GM19025 (cell line): ENCODE data around the gene RAB44.

ENCODE experiments used
- ATAC-seq: cut with Tn5 transposase; IDR thresholded peaks from one replicate; pipeline ENCODE4 v1.9.1; 2021; ENCODE audit warnings: mild to moderate bottlenecking, low read depth, moderate library complexity; ENCODE audit not compliant: unreplicated experiment

The RAB44 gene

GRCh38 chr6:36685926-36686667, 11.5 kb upstream of the RAB44 start:
- ATAC-seq, result no peak

GRCh38 chr6:36686668-36687513, 10.7 kb upstream of the RAB44 start:
- no peak for ATAC-seq

GRCh38 chr6:36688063-36688738, 9.4 kb upstream of the RAB44 start:
- no peak for ATAC-seq

- ATAC-seq, result no peak
Observed at GRCh38 chr6:36688739-36689075, 8.9 kb upstream of the RAB44 start.

DNA sequence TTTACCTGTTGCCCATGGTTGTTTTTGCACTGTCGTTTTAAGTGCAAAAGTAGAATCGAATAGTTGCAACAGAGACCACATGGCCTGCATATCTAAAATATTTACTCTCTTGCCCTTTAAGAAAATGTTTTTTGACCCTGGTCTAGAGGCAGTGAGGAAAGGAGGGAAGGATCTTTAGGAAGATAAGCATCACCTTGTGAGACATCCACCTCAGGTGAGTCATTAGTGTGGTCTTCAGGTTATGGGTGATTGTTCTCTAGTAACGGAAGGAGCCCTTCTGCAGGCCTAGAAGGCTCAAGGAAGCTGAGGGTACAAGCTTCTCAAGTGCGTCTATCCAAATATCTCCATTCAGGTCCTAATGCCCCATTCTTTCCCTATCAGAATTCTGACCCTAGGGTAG, 6.6 kb upstream of the RAB44 start:
- ATAC-seq, result no peak

GRCh38 chr6:36691612-36692011, 6.0 kb upstream of the RAB44 start:
- ATAC-seq, result no peak

DNA sequence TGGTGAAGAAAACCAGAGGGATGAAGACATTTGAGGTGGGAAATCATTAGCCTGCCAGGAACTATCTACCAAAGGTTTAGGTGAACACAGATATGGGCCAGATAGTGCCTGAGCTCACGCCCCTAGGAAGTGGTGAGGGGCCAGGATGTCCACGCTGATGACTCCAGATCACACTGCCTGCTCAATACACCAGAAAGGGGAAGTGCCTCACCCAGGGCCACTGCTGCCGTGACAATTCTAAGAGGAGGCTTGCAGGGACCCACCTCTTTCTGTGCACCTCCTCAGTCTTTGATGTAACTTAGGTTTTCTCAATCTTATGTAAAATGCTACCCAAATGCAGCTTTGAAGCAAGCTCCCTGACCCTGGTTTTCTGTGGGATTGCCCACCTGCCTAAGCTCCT, 5.4 kb upstream of the RAB44 start:
- no peak for ATAC-seq

GRCh38 chr6:36692861-36693702, 4.5 kb upstream of the RAB44 start:
- ATAC-seq, result no peak

- no peak for ATAC-seq
Observed at GRCh38 chr6:36694616-36695015, 3.0 kb upstream of the RAB44 start.

- no peak for ATAC-seq
Observed at GRCh38 chr6:36695414-36695813, 2.2 kb upstream of the RAB44 start.

DNA sequence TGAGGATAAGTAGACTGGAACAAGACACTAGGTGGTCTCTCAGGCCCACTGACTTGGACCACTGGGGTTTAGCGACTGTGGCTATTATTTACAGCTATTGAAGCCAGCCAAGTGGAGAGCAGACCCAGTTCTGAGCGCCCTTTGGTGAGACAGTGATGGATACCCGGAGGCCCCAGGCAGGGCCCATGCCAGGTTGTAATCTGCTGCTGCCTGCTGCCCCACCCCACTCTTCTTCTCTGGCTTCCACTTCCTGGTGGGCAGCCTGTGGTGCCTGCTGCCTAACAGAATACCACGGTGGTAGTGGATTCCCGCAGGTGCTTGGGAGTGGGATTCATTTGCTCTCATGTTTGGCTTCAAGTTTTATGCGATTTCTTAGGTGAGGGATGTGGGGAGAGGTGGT, 570 bp downstream of the RAB44 start:
- no peak for ATAC-seq

DNA sequence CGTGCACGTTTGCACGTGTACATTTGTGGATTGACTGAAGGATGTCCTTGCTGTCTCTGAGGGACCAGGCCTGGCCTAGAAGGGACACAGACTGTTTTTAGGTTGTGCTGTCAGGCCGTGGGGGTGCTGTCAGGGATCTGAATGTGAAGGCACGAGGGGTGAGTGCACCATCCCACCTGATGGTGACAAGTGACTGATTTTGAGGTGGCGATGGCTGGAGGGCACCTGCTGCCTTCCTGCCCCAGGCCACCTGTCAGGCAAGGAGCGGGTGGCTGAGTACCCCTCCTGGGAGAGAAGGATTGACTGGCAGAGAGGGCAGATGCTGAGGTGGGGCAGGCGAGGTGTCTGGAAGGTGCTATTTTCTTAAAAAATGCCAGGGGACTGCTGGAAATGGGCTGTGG, 1.2 kb downstream of the RAB44 start:
- ATAC-seq, result no peak

DNA sequence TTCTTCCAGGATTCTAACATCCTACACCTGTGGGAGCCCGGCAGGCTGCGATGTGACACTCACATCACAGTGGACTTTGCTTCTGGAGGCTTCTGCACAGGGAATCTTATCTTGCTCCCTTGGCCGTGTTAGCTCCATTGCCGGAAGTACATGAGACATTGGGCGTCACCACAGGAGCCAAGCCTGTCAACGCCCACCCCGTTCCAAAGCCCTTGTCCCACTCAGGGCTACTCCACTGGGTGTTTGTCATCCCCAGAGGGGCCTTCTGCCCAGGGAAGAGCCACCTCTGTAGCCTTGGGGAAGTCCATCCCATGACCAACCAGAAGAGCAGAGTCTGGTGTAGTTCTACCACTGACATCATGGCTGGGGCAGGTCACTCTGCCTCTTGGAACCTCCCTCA, 1.7 kb downstream of the RAB44 start:
- no peak for ATAC-seq

DNA sequence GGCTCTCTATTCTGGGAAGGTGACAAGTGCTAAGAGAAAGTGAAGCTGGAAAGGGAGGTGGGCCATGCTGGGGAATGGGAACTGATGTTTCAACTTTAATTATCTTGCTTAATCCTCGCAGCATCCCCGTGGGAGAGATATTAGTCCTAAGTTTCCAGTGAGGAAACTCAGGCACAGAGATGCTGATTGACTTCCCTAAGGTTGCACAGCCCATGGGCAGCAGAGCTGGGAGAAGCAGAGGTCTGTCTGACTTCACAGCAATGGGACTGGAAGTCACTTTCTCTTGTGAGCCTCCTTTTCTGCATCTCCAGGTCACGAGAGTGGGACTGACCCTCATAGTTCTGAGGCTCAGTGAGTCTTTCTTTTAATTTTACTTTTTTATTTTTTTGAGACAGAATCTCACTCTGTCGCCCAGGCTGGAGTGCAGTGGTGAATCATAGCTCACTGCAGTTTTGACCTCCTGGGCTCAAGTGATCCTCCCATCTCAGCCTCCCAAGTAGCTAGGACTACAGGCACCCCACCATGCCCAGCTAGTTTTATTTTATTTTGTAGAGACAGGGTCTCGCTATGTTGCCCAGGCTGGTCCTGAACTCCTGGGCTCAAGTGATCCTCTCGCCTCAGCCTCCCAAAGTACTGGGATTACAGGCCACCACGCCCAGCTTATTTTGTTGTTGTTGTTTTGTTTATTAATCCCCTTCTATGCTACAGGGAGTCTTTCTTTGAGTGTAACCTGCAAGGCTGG, 2.6 kb downstream of the RAB44 start:
- ATAC-seq, result no peak

DNA sequence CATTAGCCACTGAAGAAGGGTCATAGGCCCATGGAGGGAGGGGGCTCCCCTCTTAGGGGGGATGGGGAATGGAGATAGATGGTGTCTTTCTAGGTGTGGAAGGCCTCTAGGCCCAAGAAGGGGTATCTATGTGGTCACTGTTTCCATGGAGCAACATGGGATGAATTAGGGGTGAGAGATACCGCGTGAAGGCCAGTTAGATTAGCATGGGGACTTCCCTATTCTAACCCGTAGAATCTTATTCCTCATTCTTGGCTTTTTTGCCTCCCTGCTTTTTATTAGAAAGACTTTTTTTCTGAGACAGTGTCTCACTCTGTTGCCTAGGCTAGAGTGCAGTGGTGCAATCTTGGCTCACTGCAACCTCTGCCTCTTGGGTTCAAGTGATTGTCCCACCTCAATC, 3.2 kb downstream of the RAB44 start:
- no peak for ATAC-seq

DNA sequence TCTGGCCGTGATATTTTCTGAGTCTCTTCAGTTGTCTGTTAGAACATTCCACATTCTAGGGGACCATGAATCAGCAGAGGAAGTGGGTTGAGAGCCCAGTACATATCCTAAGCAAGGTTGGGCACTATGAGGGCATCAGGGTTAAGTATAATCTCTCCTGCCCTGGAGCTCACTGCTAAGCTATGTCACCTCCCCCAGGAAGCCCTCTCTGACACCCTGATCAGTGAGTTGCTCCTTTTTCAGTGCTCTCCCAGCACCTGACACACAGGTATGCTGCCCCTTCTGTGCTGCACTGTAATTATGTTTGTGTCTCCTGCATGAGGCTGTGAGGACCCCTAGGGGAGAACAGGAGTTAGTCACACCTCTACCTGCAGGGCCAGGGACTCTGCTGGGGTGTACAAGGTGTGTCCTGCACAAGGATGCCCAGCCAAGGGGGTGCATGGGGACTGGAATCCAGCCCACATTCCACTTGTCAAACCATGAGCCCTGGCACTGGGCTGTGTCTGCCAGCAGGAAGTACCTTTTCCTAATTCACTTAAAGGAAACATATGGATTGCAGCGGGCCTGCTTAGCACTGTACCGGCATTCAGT, 3.9 kb downstream of the RAB44 start:
- ATAC-seq, result no peak

DNA sequence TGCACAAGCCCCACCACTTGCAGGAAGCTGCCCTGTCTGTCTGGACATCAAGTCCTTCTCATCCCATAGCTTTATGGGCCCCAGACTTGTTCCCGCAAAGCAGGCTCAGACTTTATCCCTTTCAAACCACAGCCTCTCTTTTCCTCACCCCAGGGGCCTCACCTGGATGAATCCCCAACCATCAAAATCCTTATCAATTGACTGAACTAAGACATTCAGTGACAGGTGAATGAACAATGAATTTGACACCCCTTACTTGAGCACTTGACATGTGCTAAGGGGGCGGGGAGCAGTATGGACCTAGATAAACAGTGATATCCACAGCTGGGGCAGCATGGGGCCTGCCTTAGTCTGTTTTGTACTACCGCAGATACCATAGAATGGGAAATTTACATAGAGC, 5.0 kb downstream of the RAB44 start:
- ATAC-seq, result no peak

- no peak for ATAC-seq
Observed at GRCh38 chr6:36703081-36703606, 5.5 kb downstream of the RAB44 start.

DNA sequence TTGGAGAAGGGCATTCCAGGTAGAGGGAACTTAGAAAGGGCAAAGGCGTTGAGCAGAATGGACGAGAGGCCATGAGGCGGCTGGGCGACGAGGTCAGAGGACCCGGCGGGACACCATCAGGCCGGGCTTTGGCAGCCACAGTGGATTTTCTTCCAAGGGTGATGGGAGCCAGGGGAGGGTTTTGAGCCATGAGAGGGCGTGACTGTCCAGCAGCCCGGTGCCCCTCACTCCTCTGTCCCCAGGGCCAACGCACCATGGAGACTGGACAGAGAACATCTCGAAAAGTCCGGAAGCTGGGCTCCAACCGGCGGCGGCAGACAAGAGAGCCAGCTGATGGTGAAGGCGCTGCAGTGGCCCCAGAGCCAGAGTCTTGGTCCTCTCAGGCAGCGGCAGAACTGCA, 6.4 kb downstream of the RAB44 start:
- no peak for ATAC-seq
